ENCODE measurements around the gene ZMPSTE24.

- no peak for TF ChIP-seq POLR2A (IDR thresholded peaks at IDR 0.05)
- TF ChIP-seq CTCF (IDR thresholded peaks at IDR 0.05): no peak
Observed at GRCh38 chr1:40257688-40258444, at the start of gene ZMPSTE24.

All from lower leg skin (tissue), 3 donors.